ENCODE results near the gene CRYBB3. TPM values are rescaled to one million over a fixed set of nuclear protein-coding genes. Genes with fewer than 3 reads are reported as not detected.
"Not testable (repeated sequence)": the region's sequence is repeated elsewhere in the genome, so short reads cannot be mapped to it uniquely, and the experiment has no call there.

Gene CRYBB3
- total RNA-seq, 1 donor from 2014 or later: not detected

DNA sequence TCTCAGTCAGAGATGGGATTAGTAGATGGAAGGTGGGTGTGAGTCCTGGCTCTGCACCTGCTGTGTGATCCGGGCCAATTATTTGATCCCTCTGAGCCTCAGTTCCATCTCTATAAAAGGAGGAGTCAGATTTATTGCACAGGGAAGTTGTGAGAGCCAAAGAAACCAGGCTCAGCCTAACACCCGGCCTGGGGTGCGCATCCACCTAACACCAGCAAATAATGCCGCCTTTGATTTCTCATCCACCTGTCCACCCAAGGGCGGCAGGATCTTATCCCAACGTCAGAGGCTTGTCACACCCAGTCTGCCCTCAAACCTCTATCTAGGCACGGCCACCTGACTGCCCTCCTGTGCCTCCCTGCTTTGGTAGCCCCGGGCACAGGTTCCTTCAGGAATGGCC lies 22.1 kb downstream of the CRYBB3 start:
- DNase-seq (ENCODE audit: low spot score in 2 of 2): no peak
- Histone ChIP-seq H3K36me3 (no peaks in the 10 kb centered on the region), H3K27ac (no peak overlapping the region), H3K9me3 (no peaks in the 10 kb centered on the region), H3K27me3 (no peaks in the 10 kb centered on the region), H3K4me1 (no peaks in the 10 kb centered on the region), H3K4me3 (no peak overlapping the region)
- intact Hi-C loops (cut with DNase I): no loop called here
- TF ChIP-seq, protein P1, sequence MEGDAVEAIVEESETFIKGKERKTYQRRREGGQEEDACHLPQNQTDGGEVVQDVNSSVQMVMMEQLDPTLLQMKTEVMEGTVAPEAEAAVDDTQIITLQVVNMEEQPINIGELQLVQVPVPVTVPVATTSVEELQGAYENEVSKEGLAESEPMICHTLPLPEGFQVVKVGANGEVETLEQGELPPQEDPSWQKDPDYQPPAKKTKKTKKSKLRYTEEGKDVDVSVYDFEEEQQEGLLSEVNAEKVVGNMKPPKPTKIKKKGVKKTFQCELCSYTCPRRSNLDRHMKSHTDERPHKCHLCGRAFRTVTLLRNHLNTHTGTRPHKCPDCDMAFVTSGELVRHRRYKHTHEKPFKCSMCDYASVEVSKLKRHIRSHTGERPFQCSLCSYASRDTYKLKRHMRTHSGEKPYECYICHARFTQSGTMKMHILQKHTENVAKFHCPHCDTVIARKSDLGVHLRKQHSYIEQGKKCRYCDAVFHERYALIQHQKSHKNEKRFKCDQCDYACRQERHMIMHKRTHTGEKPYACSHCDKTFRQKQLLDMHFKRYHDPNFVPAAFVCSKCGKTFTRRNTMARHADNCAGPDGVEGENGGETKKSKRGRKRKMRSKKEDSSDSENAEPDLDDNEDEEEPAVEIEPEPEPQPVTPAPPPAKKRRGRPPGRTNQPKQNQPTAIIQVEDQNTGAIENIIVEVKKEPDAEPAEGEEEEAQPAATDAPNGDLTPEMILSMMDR (IDR thresholded peaks at IDR 0.05): no peak

DNA sequence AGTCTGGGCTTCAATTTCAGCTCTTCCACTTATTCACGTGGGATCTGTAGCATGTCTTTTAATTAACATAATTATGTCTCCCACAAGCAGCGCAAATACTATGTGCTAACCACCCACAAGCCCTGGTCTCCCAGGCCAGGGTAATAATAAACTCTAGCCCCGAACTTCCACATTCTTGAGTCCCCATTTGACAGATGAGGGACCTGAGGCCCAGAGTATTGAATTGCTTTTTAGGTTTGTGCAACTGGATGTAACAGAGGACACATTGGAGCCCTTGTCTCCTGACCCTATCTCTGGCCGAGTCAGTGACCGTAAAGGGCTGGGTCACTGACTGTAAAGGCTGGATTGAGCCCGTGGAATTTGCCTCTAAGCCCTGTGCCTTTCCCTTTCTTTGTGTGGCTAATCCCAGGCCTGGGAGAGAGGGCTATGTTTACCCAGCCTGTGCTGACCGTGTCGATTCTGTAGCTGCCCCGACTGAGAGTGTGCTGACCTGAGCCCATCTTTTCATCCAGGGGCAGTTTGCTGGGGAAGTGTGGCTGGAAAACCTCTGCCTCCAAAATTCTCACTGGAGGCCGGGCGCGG lies 23.7 kb downstream of the CRYBB3 start:
- TF ChIP-seq, protein P1 (IDR thresholded peaks at IDR 0.05): no peak
- Histone ChIP-seq H3K36me3 (no peaks in the 10 kb centered on the region), H3K27me3 (no peaks in the 10 kb centered on the region), H3K27ac (no peak overlapping the region), H3K9me3 (no peaks in the 10 kb centered on the region), H3K4me3 (no peak overlapping the region), H3K4me1 (no peaks in the 10 kb centered on the region)
- intact Hi-C loops (cut with DNase I): no loop called here
- no peak for DNase-seq (ENCODE audit: low spot score in 2 of 2)

DNA sequence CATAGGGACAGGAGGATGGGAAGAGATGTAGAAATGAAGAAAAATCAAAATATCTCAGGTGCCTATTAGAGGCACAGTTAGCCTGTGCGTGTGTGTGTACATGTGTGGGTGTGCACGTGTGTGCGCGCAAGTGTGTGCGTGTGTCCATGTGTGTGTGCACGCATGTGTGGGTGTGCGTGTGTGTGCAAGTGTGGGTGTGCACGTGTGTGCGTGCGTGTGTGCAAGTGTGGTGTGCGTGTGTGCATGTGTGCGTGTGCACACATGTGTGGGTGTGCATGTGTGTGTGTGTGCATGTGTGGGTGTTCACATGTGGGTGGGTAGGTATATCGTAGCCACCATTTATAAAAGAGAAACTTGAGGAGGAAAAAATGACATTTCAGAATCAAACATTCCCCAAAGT lies 29.2 kb downstream of the CRYBB3 start:
- H3K36me3 ChIP-seq: no peaks in the 10 kb centered on the region
- TF ChIP-seq, protein P1 (IDR thresholded peaks at IDR 0.05): no peak
- H3K9me3 ChIP-seq: no peaks in the 10 kb centered on the region
- no peak for DNase-seq (ENCODE audit: low spot score in 2 of 2)
- intact Hi-C loops (cut with DNase I): no loop called here
- no peak overlapping the region for H3K27ac ChIP-seq
- H3K4me1 ChIP-seq: no peaks in the 10 kb centered on the region
- H3K4me3 ChIP-seq: no peak overlapping the region
- no peaks in the 10 kb centered on the region for H3K27me3 ChIP-seq

DNA sequence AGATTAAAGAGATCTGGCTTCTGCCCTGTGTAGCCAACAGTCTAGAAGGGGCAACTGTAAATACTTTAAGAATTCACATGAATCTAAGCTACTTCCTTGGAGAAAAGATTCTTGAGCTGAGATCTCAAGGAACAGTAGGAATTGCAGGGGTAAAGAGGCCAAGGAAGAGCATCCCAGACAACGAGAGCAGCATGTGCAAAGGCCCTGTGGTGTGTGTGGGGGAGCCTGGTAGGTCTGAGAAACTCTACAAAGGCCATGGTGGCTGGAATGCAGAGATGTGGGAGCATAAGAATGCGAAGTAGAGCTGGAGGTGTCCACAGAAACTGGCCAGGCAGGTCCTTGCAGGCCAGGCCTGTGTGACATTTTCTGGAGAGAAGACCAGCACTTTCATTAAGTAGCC lies 31.1 kb downstream of the CRYBB3 start:
- DNase-seq (ENCODE audit: low spot score in 2 of 2); H3K27me3 ChIP-seq; intact Hi-C loops (cut with DNase I); H3K4me1 ChIP-seq; H3K9me3 ChIP-seq; H3K36me3 ChIP-seq; H3K27ac ChIP-seq; H3K4me3 ChIP-seq: not testable (repeated sequence)

DNA sequence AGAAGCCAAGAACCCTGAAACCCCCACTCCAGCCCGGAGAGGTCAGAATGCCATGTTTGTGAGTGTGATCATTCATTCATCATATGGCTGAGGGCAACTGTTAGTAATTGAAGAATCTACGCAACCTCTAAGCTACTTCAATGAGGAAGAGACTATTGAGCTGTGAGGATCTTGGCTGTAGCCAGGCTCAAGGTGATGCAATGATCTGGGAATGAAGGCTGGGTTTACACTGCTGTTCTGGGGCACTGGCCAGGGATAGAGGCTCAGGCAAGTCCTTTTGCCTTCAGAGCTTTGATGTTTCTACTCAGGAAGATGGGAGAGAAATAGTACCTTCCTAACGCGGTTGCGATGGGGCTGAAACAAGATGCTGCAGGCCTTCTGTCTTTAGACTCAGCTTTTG lies 32.6 kb downstream of the CRYBB3 start:
- intact Hi-C loops (cut with DNase I): no loop called here
- no peak overlapping the region for H3K27ac ChIP-seq
- H3K4me3 ChIP-seq: no peak overlapping the region
- TF ChIP-seq, protein P1 (IDR thresholded peaks at IDR 0.05): no peak
- H3K27me3 ChIP-seq: no peaks in the 10 kb centered on the region
- H3K4me1 ChIP-seq: no peaks in the 10 kb centered on the region
- H3K36me3 ChIP-seq: no peaks in the 10 kb centered on the region
- no peak for DNase-seq (ENCODE audit: low spot score in 2 of 2)
- H3K9me3 ChIP-seq: no peaks in the 10 kb centered on the region

DNA sequence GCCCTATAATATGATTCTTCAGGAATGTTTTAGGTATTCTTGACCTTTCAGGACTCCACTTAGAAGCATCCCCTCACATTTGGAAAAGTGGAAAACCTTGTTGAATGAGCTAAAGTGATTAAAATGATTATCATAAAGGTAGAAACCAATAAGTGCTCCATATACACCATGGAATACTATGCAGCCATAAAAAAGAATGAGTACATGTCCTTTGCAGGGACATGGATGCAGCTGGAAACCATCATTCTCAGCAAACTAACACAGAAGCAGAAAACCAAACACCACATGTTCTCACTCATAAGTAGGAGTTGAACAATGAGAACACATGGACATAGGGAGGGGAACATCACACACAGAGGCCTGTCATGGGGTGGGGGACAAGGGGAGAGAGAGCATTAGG lies 34.0 kb downstream of the CRYBB3 start:
- H3K4me1 ChIP-seq; H3K27ac ChIP-seq; H3K9me3 ChIP-seq; H3K27me3 ChIP-seq; DNase-seq (ENCODE audit: low spot score in 2 of 2); H3K4me3 ChIP-seq; intact Hi-C loops (cut with DNase I); H3K36me3 ChIP-seq: not testable (repeated sequence)
